HG03025 (cell line): ENCODE results near the gene PACSIN3.
"Not testable (repeated sequence)": the region's sequence is repeated elsewhere in the genome, so short reads cannot be mapped to it uniquely, and the experiment has no call there.

Source experiments
- ATAC-seq: cut with Tn5 transposase; IDR thresholded peaks from one replicate; pipeline ENCODE4 v1.9.1; 2021; ENCODE audit warnings: mild to moderate bottlenecking, moderate library complexity; ENCODE audit not compliant: unreplicated experiment, low FRiP score

Gene PACSIN3

DNA sequence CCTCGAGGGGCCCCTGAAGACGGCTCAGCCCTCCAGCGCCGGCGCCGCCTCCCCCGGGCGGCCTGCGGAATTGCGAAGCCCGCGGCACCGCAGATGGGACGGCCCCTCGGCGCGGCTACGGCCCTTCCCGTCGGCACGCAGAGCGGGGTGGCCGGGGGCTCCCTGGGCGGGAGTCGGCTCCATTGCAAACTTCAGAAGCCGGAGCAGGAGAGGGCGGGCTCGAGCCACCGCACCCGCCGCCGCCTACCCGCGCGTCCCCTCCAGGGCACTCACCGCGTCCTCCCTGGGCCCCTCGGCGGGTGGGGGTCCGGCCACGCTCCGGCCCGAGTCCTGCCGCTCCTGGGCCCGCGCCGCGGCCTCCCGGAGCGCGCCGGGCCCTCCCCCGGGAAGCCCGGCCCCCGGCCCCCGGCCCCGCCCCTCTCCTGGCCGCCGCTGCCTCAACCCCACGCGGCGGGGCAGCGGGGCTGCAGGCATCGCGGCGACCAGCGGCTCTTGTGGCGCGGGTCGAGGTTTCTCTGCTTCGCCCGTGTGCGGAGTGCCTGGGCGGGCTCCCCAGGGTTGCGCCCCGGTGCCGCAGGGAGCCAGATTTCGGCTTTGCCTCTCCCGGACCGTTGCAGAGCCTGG, at the start of gene PACSIN3:
Gene PACSIN3, minus strand, starts transcription at position 359 of the 624 bp plus-strand sequence. CDS start 3,707 bp downstream, outside the sequence.
- no peak for ATAC-seq

GRCh38 chr11:47235163-47235562, 48.9 kb upstream of the PACSIN3 start:
- ATAC-seq: no peak

DNA sequence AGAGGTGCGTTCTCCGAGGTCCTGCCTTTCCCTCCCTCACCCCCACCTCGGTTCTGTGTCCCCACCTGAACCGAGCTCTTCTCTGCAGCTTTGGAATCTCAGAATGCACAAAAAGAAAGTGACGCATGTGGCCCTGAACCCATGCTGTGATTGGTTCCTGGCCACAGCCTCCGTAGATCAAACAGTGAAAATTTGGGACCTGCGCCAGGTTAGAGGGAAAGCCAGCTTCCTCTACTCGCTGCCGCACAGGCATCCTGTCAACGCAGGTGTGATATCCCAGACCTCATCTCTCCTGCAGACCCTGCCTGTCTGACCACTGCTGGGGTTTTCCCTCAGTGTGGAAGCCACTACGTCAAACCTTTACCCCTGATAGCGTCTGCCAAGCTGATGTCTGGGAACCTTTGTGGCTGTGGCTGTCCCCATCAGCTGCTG, 48.5 kb upstream of the PACSIN3 start:
- no peak for ATAC-seq

DNA sequence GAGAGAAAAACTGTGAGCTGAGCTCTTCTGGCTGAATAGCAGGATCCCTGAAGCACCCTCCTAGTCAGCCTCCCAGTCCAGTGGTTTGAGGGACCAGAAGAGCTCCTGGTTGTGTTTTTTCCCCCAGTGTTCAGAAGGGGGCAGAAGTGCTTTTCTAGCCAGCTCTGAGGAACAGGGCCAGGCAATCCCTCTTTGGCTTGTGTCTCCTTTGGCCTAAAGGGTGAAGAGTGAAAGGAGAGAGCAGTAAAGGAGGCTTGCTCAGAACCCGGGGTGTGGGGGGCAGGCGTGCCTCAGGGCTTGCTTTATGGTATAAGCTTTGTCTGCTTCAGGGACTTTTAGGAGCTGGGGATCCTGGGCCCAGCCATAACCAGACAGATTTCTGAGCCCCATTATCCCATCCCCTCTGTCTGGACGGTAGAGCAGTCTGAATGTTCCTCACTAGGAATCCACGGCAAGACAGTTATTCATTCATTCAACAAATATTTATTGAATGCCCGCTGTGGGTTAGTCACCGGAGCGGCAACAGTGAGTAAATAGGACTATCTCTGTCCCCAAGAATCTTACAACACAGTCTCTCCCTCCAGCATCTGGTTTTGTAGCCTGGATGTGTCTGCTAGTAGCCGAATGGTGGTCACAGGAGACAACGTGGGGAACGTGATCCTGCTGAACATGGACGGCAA, 47.9 kb upstream of the PACSIN3 start:
- ATAC-seq: no peak

- no peak for ATAC-seq
Measured at GRCh38 chr11:47233051-47233450, 46.8 kb upstream of the PACSIN3 start.

DNA sequence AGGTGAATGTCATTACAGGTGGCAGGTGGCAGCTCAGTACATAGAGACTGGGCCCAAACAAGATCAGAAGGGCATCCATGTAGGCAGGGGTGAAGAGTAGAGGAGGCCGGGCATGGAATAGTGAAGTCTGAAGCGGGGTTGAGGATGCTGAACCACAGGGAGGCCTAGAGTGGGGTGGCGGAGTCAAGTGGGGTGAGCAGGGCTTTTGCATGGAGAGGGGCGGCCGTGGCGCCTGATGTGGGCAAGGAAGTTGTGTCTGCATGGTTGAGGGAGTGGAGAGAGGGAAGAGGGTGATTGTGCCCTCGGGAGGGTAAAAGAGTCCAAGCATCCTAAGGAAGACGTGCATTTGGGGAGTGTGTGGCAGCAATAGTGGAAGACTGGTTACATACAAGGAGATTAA, 42.9 kb upstream of the PACSIN3 start:
- ATAC-seq: no peak

DNA sequence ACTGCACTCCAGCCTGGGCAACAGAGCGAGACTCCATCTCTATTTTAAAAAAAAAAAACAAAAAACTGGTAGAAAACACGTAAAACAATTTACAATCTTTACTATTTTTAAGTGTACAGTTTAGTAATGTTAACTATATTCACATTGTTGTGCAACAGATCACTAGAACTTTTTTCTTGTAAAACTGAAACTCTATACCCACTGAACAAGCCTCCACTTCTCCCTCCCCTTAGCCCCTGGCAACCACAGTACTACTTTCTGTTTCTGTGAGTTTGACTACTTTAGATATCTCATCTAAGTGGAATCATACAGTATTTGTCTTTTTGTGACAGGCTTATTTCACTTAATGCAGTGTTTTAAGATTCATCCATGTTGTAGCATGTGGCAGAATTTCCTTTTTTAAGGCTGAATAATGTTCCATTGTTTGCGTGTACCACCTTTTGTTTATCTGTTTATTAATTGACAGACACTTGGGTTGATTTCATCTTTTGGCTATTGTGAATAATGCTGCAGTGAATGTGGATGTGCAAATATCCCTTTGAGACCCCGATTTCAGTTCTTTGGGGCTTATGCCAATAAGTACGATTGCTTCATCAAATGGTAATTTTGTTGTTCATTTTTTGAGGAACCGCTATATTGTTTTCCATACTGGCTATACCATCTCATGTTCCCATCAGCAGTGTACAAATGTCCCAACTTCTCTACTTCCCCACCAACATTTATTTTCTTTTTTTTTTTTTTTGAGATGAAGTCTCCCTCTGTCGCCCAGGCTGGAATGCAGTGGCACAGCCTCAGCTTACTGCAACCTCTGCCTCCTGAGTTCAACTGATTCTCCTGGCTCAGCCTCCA, 39.5 kb upstream of the PACSIN3 start:
- no peak for ATAC-seq

GRCh38 chr11:47222696-47223095, 36.5 kb upstream of the PACSIN3 start:
- ATAC-seq: no peak

- ATAC-seq: no peak
Measured at GRCh38 chr11:47220401-47220821, 34.2 kb upstream of the PACSIN3 start.

DNA sequence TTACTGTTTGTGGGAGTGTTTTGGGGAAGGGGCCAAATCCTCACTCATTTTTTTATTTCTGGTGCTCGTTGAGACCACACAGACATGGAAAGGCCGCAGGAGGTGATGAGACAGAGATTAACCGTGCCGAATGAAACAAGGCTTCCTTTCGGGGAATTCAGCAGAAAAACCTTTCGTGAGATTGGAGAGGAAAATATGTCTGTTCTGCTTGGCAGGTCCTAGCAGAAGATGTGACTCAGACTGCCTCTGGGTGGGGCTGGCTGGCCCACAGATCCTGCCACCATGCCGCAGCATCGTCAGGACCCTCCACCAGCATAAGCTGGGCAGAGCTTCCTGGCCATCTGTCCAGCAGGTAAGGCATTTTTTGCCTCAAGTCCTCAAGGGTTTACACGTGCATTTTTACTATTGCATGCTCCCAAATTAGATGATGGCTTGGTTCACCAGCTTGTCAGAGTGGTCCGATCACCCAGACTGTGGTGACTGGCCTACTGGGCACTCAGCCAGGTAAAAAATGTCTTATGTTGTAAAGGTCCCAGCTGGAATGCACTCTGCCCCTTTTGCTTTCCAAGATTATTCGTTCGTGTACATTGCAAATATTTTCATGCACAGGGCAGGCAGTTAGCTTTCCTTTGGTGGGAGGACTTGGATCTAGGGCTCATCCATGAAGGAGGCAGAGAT, 30.0 kb upstream of the PACSIN3 start:
- no peak for ATAC-seq

DNA sequence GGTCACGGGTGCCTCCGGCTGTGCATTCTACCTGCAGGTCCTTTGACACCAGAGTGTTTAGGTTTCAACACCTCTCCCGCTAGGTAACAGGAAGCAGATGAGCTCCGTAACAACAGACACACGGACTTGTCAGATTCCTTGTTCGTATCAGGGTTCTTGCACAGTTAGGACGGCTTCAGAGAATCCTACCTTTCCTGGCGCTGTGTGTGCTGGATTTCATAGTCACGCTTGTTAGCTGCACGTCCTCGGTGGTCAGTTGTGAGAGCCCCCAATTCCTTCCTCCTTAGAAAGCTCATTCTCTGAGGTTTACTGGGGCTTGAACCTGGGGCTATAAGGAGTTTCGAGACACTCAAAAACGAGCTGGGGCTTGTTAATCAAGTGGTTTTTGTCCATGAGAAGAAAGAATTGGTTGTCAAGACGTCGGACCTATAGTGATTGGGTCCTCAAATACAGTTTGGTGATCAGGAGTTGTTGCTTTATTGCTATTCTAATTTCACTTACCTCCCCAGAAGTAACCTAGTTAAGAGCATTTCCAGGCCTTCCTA, 29.2 kb upstream of the PACSIN3 start:
- ATAC-seq: no peak

- peak; percentile 58 for ATAC-seq
Measured at GRCh38 chr11:47213950-47214565, 27.8 kb upstream of the PACSIN3 start.

DNA sequence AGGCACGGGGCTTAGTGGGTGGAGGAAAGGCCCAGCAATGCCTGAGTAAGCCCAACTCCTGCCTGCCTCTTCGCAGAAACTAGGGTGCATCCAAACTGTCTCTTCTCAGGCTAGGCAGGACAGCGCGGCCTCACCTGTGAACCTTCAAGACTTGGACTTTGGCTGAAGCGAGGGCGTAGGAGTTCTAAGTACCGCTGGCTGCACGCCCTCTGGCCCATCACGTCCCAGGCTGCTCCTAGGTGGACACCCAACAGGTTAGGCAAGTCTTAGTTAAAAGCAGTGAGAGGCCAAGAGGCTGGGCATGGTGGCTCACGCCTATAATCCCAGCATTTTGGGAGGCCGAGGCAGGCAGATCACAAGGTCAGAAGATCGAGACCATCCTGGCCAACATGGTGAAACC, 26.7 kb upstream of the PACSIN3 start:
- no peak for ATAC-seq

DNA sequence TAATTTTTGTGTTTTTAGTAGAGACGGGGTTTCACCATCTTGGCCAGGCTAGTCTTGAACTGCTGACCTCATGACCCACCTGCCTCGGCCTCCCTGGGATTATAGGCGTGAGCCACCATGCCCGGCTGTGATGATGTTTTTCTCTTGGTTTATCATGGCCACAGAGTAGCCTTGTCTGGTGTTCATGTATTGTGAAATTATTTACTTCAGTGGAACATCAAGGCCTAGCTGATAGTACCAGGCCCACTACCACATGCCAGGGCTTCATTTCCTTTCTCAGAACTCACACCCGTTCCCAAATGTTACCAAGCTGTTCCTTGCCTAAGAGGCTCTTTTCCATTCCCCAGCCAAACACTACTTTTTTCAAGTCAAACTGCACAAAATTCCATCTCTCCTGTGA, 22.4 kb upstream of the PACSIN3 start:
- no peak for ATAC-seq

DNA sequence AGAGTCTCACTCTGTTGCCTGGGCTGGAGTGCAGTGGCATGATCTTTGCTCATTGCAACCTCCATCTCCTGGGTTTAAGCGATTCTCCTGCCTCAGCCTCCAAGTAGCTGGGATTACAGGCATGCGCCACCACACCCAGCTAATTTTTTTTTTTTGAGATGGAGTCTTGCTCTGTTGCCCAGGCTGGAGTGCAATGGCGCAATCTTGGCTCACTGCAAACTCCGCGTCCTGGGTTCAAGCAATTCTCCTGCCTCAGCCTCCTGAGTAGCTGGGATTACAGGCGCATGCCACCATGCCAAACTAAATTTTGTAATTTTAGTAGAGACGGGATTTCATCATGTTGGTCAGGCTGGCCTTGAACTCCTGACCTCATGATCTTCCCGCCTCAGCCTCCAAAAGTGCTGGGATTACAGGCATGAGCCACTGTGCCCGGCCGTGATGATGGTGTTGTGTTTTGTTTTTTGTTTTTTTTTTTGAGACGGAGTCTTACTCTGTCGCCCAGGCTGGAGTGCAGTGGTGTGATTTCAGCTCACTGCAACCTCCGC, 21.8 kb upstream of the PACSIN3 start:
- not testable (repeated sequence) for ATAC-seq

DNA sequence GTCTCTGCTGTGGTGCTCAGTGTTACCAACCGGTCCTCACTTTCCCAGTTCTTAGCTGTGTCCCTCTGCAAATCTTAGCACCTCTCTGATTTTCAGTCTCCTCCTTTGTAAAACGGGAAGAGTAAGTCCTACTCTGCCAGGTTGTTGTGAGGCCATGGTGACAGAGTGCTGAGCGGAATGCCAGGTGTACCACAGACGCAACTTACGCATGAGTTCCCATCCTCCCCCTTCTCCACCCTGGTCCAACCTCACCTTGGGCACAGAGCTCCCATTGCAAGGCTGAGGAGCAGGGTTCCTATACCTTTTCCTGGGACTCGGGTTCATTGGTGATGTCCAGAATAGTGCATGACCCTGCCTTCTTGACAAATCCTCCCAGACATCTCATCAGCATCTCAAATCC, 21.2 kb upstream of the PACSIN3 start:
- no peak for ATAC-seq

GRCh38 chr11:47206577-47206976, 20.3 kb upstream of the PACSIN3 start:
- not testable (repeated sequence) for ATAC-seq

DNA sequence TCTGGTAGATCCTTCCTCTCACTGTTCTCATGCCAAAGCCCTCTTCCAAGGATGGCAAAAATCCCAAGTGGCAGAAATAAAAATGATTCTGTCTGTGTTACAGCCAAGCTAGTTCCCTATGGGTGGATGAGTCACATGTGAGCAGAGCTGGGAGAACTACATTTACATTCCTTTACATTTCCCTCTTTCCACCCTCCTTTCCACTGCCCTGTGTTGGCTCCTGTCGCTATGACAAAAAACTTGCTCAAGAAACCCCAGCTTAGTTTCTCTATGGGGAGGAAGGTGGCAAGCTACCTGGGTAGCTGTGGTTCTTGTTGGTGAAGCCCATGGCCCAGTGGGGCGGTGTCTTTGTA, 18.4 kb upstream of the PACSIN3 start:
- no peak for ATAC-seq

DNA sequence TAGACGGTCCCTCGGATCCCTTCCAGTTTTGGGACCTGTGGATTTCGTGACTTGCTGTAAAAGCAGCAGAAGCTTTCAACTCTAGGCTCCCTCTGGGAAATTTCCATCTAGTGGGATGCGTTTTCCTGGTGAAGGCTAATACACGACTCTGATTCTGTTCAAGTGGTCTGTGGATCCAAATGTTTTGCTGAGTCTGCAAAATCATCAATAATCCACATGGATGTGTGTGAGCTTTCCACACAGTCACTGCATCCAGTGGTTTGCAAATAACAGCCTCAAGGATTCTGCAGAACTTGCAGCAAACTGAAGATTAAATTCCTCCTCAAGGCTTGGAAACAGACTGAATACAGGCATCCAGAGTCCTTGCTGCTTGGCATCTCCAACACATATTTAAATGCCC, 16.3 kb upstream of the PACSIN3 start:
- ATAC-seq: no peak

GRCh38 chr11:47201015-47201414, 14.8 kb upstream of the PACSIN3 start:
- ATAC-seq: no peak
